ENCODE measurements around the gene SLC25A43. TPM values are rescaled to one million over a fixed set of nuclear protein-coding genes. Genes with fewer than 3 reads are reported as not detected.

SLC25A43 gene
- 10 to 100 TPM; 22.7 to 32.6 TPM for total RNA-seq

DNA sequence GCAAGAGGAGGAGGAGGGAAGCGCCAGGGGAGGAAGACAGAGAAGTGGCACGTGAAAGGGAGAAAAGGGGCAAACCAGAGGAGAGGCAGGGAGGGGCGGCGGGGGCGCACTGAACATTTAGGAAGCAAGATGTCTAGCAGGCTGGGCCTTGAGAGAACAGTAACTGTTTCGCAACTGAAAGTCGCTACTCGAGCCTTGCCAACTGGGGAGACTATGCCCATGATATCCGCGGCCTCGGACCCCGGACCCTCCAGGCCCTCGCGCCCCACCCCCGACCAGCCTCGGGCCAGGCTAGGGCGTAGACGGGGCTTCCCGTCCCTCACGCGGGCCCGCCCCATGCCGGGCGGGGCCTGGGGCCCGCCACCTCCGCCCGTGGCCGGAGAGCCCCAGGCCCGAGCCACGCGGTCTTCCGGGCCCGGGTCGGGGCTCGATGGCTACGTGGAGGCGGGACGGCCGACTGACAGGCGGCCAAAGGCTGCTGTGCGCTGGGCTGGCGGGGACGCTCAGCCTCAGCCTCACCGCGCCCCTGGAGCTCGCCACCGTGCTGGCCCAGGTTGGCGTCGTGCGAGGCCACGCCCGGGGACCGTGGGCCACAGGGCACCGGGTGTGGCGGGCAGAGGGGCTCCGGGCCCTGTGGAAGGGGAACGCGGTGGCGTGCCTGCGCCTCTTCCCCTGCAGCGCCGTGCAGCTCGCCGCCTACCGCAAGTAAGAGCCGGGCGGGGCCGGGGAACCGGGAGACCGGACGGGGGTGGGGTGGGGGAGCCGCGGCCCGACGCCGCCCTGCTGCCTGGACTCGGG, at the start of gene SLC25A43:
Gene SLC25A43 (plus strand): TSS at position 363 of the 798 bp plus-strand sequence. CDS start 68 bp downstream, at position 431.

DNA sequence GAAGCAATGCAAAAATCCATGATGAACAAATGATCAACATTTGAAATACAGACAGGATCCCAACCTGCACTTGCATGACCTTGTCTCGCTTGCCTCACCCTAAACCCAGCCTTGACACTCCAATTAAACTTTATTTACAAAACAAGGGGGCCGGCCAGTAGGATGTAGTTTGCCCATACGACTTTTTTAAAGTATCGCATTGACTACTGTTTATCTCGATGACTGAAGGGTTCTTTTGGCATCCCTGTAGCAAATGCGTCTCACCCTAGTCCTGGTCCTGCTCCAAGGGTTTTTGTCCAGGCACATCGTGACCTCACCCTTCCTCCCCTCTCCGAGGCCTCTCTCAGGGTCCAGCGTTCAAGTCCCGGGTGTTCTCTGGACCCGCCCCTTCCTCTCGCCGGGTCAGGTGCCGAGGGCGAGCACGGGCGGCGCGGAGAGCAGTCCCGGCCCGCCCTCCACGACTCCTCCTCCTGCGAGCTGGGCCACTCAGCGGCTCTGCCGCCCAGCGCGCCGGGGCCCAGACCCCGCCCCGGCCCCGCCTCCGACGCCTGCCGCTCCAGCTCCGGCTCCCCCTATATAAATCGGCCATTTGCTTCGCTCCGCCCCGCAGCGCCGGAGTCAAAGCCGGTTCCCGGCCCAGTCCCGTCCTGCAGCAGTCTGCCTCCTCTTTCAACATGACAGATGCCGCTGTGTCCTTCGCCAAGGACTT, 68.9 kb downstream of the SLC25A43 start, which contains the start of gene SLC25A5:
Gene SLC25A5 (plus strand): TSS at position 603 of the 709 bp plus-strand sequence. CDS start 72 bp downstream, at position 675.

Small RNA genes within 50 kb of the gene (small RNA-seq; reads per million reads assigned to genes)
- gene RNU1-67P: 9.4 to 12.2 reads per million in 2 donors
- 0 to 0.29 reads per million in 2 donors for gene RNY3P16

Other genes with a start within 250 kb of the SLC25A43 start
- 10 to 100 TPM; 65.4 to 99.6 TPM for gene PGRMC1, start 163.1 kb upstream of the SLC25A43 start, total RNA-seq
- 100 to 1,000 TPM; 192 to 348 TPM for gene SLC25A5, start 69.1 kb downstream of the SLC25A43 start, total RNA-seq
- 10 to 100 TPM; 22.0 to 30.3 TPM for gene STEEP1, start 166.1 kb downstream of the SLC25A43 start, total RNA-seq
- gene UBE2A, start 175.2 kb downstream of the SLC25A43 start, total RNA-seq: 10 to 100 TPM; 30.6 to 32.6 TPM
- gene NKRF, start 207.1 kb downstream of the SLC25A43 start, total RNA-seq: 1 to 10 TPM; 7.9 to 9.3 TPM